Measurements from ENCODE around the gene IMPA2. TPM values are rescaled to one million over a fixed set of nuclear protein-coding genes. Genes with fewer than 3 reads are reported as not detected.

Gene IMPA2
- total and polyA plus RNA-seq, 2 of the 8 experiments (the other 6 are each of a cell fraction or from before 2014, with no cell fraction given), result 102 to 140 TPM

GRCh38 chr18:12029786-12030584 lies 48.7 kb downstream of the IMPA2 start (continued):
- no peak for TF ChIP-seq RNF2 (IDR thresholded peaks at IDR 0.05; ENCODE audit: borderline replicate concordance, low read depth, low read length, missing control alignments, poor library complexity, severe bottlenecking)
- TF ChIP-seq TAF1 (IDR thresholded peaks at IDR 0.05; ENCODE audit: low read depth, low read length), result no peak
- no peak for TF ChIP-seq SUZ12 (IDR thresholded peaks at IDR 0.05; ENCODE audit: low read length)

All from H1 (cell line).